ENCODE results near the gene A1CF. TPM values are rescaled to one million over a fixed set of nuclear protein-coding genes. Genes with fewer than 3 reads are reported as not detected.

The A1CF gene
- total and polyA plus RNA-seq, 10 of the 15 experiments (the other 5 are each of a cell fraction or from before 2014, with no cell fraction given), result 0.10 TPM; not detected in 9

GRCh38 chr10:50824782-50825181 is 60.6 kb downstream of the A1CF start:
- ChIA-PET SMC1A (ENCODE audit: uncharacterized antibody, unreplicated experiment) (interaction anchor here (1.0 kb wide), 1 partner anchor 26 kb away, joined by 3 read pairs; no protein-coding TSS in a partner anchor), RAD21 (ENCODE audit: unreplicated experiment) (no interaction called here)
- in situ Hi-C loops (cut with MboI), result no loop called here
- TF ChIP-seq POLR2AphosphoS5 (IDR thresholded peaks at IDR 0.05; ENCODE audit: low read length) (no peak), CUX1 (IDR thresholded peaks at IDR 0.05; ENCODE audit: insufficient replicate concordance, low read depth, low read length) (no peak), MTA3 (IDR thresholded peaks at IDR 0.05; ENCODE audit: borderline replicate concordance, low read length) (no peak), ZBED1 (IDR thresholded peaks at IDR 0.05; ENCODE audit: borderline replicate concordance) (no peak), TCF7 (IDR thresholded peaks at IDR 0.05; ENCODE audit: borderline replicate concordance) (no peak), SP1 (IDR thresholded peaks at IDR 0.05; ENCODE audit: low read depth, low read length) (no peak), ZNF622 (IDR thresholded peaks at IDR 0.05) (no peak), LARP7 (IDR thresholded peaks at IDR 0.05) (no peak), MYC (IDR thresholded peaks at IDR 0.05; ENCODE audit: insufficient read depth, insufficient read length, insufficient replicate concordance, low read length, severe bottlenecking) (no peak), SMC3 (IDR thresholded peaks at IDR 0.05; ENCODE audit: borderline replicate concordance, low read length) (no peak), HSF1 (IDR thresholded peaks at IDR 0.05; ENCODE audit: low read depth, low read length) (no peak), IRF3 (IDR thresholded peaks at IDR 0.05) (no peak), ASH2L (IDR thresholded peaks at IDR 0.05; ENCODE audit: borderline replicate concordance, low read depth) (no peak), MXI1 (IDR thresholded peaks at IDR 0.05; ENCODE audit: low read depth, low read length) (no peak), JUNB (IDR thresholded peaks at IDR 0.05) (no peak), SMAD5 (IDR thresholded peaks at IDR 0.05; ENCODE audit: low read depth) (no peak), TARDBP (IDR thresholded peaks at IDR 0.05; ENCODE audit: borderline replicate concordance) (no peak)

More at GRCh38 chr10:50824782-50825181, 60.6 kb downstream of the A1CF start:
- Histone ChIP-seq H3K36me3 (ENCODE audit: control insufficient read depth in 2 of 2, insufficient read depth in 2 of 2, low read length in 1 of 2) (no peaks in the 10 kb centered on the region), H3K79me2 (ENCODE audit: control insufficient read depth, insufficient read depth, low read length) (no peaks in the 10 kb centered on the region), H3K27me3 (replicated peaks in 1 of 2; ENCODE audit: control insufficient read depth in 2 of 2, insufficient read depth in 2 of 2, low read length in 1 of 2) (peaks cover 0 to 10% of the 10 kb centered on the region in 2 experiments; a peak in 2 of 4 replicates), H3K4me1 (ENCODE audit: control insufficient read depth, insufficient read depth, low read length) (no peaks in the 10 kb centered on the region), H3K4me2 (ENCODE audit: control insufficient read depth, insufficient read depth) (no peak overlapping the region), H3K27ac (ENCODE audit: control insufficient read depth, insufficient read depth) (no peak overlapping the region), H3K9ac (ENCODE audit: control insufficient read depth, insufficient read depth, low read length) (no peak overlapping the region), H3K9me3 (replicated peaks; ENCODE audit: control insufficient read depth, insufficient read depth, low read length) (no peaks in the 10 kb centered on the region), H2AFZ (ENCODE audit: control insufficient read depth, low read depth, low read length) (no peak overlapping the region), H3K4me3 (no peak overlapping the region), H4K20me1 (ENCODE audit: control insufficient read depth, insufficient read depth) (no peaks in the 10 kb centered on the region)
- 32% methylated on average over 1 of the region's 1 CpG for WGBS (ENCODE audit: insufficient coverage, insufficient replicate concordance, low lambda C conversion rate, missing lambda C conversion rate)
- ATAC-seq (no peak), DNase-seq (ENCODE audit: low read depth, low spot score) (no peak), FAIRE-seq (no peak)
- POLR2A ChIA-PET, result no interaction called here
- CTCF ChIA-PET, result interaction anchor here (1.0 kb wide), 1 partner anchor 60 kb away, joined by 3 read pairs; the partner anchor contains the start of gene A1CF
- intact Hi-C loops (cut with micrococcal nuclease; ENCODE audit: unreplicated experiment), result no loop called here
- no TSS peak for BruUV-seq (replicated peaks)

Measured in GM12878 (cell line).